Fibroblast of lung (primary cell): Measurements from ENCODE around the gene STARD13. TPM values are rescaled to one million over a fixed set of nuclear protein-coding genes. Genes with fewer than 3 reads are reported as not detected.

Experiments used
- DNase-seq, 2 donors: peaks; one replicate each; pipeline versions ENCODE4 v3.0.0 to v3.0.0-alpha.2; 2010; ENCODE audit warnings: low read depth in 2 of 2
- H2AFZ ChIP-seq: 2 replicates; pipeline ENCODE4 v1.5.1; 2012; ENCODE audit warnings: low read length, control low read depth, inconsistent platforms
- H3K27ac ChIP-seq: 2 replicates; pipeline ENCODE4 v1.5.1; 2011; ENCODE audit warnings: low read length, control low read depth; ENCODE audit not compliant: insufficient read depth
- H3K27me3 ChIP-seq: 2 replicates; pipeline ENCODE4 v1.5.1; 2011; ENCODE audit warnings: mild to moderate bottlenecking, low read length; ENCODE audit not compliant: control insufficient read depth, insufficient read depth
- H3K36me3 ChIP-seq: 2 replicates; pipeline ENCODE4 v1.5.1; 2011; ENCODE audit warnings: low read length; ENCODE audit not compliant: control insufficient read depth, insufficient read depth
- H3K4me1 ChIP-seq: 2 replicates; pipeline ENCODE4 v1.5.1; 2011; ENCODE audit warnings: low read length; ENCODE audit not compliant: control insufficient read depth, insufficient read depth; ENCODE audit errors: extremely low read depth
- H3K4me2 ChIP-seq: 2 replicates; pipeline ENCODE4 v1.5.1; 2011; ENCODE audit warnings: low read length, control low read depth; ENCODE audit not compliant: insufficient read depth; ENCODE audit errors: extremely low read depth
- H3K4me3 ChIP-seq, 4 experiments: fragments of 200-600 bp in 1 of 4; sonication (generic) in 1 of 4; replicated peaks in 1 of 4; 2 replicates each; pipeline ENCODE4 v1.5.1; 2011 to 2016; ENCODE audit warnings: low read length in 4 of 4, low read depth in 3 of 4, mild to moderate bottlenecking in 3 of 4, control low read depth in 2 of 4, inconsistent platforms in 1 of 4, mixed read lengths in 1 of 4; ENCODE audit not compliant: insufficient read depth in 1 of 4; ENCODE audit errors: control extremely low read depth in 1 of 4
- H3K79me2 ChIP-seq: 2 replicates; pipeline ENCODE4 v1.5.1; 2012; ENCODE audit warnings: mild to moderate bottlenecking, low read length, inconsistent platforms; ENCODE audit not compliant: control insufficient read depth, insufficient read depth
- H3K9ac ChIP-seq: 2 replicates; pipeline ENCODE4 v1.5.1; 2011; ENCODE audit warnings: mild to moderate bottlenecking, low read length, control low read depth; ENCODE audit not compliant: insufficient read depth
- H3K9me3 ChIP-seq: 2 replicates; pipeline ENCODE4 v1.5.1; 2012; ENCODE audit warnings: low read depth, low read length; ENCODE audit not compliant: control insufficient read depth, insufficient read depth
- H4K20me1 ChIP-seq: 2 replicates; pipeline ENCODE4 v1.5.1; 2011; ENCODE audit warnings: low read length; ENCODE audit not compliant: control insufficient read depth, insufficient read depth; ENCODE audit errors: extremely low read depth
- EZH2 ChIP-seq: IDR thresholded peaks from 2 replicates; pipeline ENCODE4 v1.5.1; 2012; ENCODE audit warnings: low read length, control low read depth, mild to moderate bottlenecking; ENCODE audit errors: missing control alignments
- polyA plus RNA-seq, 2 donors: library from polyadenylated mRNA; depleted of rRNA in 1 of 2; stranded (reverse) in 1 of 2; unstranded in 1 of 2; fragments of >200 nt; gene quantifications; 2 replicates each; pipeline ENCODE4 v1.2.1, GENCODE V29; 2011 to 2012; ENCODE audit warnings: missing spikeins in 1 of 2
- total RNA-seq: library from RNA; depleted of rRNA; stranded (reverse); fragments of >200 nt; gene quantifications from 2 replicates; pipeline ENCODE4 v1.2.1, GENCODE V29; 2014
- TF ChIP-seq, protein P1 (sequence below), 2 donors: IDR thresholded peaks in 1 of 2; conservative IDR thresholded peaks in 1 of 2; 1 replicate in 1 of 2; 2 replicates in 1 of 2; pipeline ENCODE4 v1.5.1; 2011 to 2012; ENCODE audit warnings: low read length in 2 of 2, control low read depth in 1 of 2, inconsistent platforms in 1 of 2, low read depth in 1 of 2, mild to moderate bottlenecking in 1 of 2

Gene STARD13
- total and polyA plus RNA-seq, 2 donors (not counting 1 experiment from before 2014, with no cell fraction given) = 25.2 to 44.6 TPM

DNA sequence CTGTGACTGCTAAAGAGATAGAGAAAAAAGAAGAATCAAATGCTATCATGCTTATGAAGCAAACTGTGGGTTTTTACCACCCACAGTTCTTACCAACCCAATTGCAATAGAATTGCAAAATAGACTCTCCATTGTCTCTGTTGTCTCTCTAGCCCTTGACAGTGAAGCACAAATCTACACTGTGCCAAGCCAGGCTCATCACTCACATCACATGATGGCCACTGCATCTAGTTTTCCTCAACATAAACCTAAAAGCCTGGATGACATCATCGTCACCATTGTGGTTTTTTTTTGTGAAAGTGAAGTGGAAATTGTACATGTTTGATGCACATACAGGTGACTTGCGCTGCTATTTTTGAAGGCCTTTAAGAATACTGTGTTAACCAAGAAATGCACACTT, 213.3 kb downstream of the STARD13 start:
- Histone ChIP-seq H3K27ac (no peak overlapping the region), H3K36me3 (no peaks in the 10 kb centered on the region), H3K79me2 (no peaks in the 10 kb centered on the region), H3K27me3 (no peaks in the 10 kb centered on the region), H3K4me1 (no peaks in the 10 kb centered on the region), H4K20me1 (no peaks in the 10 kb centered on the region), H3K4me2 (no peak overlapping the region), H2AFZ (no peak overlapping the region), H3K9ac (no peak overlapping the region), H3K9me3 (no peaks in the 10 kb centered on the region), H3K4me3 (no peak overlapping the region)
- TF ChIP-seq EZH2 = no peak
- TF ChIP-seq, protein P1, sequence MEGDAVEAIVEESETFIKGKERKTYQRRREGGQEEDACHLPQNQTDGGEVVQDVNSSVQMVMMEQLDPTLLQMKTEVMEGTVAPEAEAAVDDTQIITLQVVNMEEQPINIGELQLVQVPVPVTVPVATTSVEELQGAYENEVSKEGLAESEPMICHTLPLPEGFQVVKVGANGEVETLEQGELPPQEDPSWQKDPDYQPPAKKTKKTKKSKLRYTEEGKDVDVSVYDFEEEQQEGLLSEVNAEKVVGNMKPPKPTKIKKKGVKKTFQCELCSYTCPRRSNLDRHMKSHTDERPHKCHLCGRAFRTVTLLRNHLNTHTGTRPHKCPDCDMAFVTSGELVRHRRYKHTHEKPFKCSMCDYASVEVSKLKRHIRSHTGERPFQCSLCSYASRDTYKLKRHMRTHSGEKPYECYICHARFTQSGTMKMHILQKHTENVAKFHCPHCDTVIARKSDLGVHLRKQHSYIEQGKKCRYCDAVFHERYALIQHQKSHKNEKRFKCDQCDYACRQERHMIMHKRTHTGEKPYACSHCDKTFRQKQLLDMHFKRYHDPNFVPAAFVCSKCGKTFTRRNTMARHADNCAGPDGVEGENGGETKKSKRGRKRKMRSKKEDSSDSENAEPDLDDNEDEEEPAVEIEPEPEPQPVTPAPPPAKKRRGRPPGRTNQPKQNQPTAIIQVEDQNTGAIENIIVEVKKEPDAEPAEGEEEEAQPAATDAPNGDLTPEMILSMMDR (conservative IDR thresholded peaks at IDR 0.05 in 1 of 2, IDR thresholded peaks at IDR 0.05 in 1 of 2; ENCODE audit: low read depth in 1 of 2, low read length in 2 of 2) = no peak
- no peak for DNase-seq

DNA sequence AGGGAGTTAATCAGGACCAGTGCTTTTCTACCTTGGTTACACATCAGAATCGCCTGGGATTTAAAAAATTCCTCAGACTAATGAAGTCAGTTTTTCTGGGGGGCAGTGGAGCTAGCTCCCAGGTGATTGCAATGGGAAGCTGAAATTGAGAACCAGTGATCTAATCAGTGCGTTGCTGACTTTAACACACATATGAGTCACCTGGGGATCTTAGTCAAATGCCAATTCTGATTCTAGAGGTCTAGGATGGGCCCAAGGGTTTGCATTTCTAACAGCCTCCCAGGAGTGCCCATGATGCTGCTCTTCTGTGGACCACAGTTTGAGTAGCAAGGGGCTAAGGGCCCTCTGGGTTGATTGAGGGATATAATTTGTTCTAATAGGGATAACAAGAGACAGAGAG, 214.8 kb downstream of the STARD13 start:
- H3K4me2 ChIP-seq = no peak overlapping the region
- no peak overlapping the region for H3K27ac ChIP-seq
- no peaks in the 10 kb centered on the region for H3K9me3 ChIP-seq
- TF ChIP-seq, protein P1 (conservative IDR thresholded peaks at IDR 0.05 in 1 of 2, IDR thresholded peaks at IDR 0.05 in 1 of 2; ENCODE audit: low read depth in 1 of 2, low read length in 2 of 2) = no peak
- TF ChIP-seq EZH2 = no peak
- H3K9ac ChIP-seq = no peak overlapping the region
- no peaks in the 10 kb centered on the region for H3K36me3 ChIP-seq
- H4K20me1 ChIP-seq = no peaks in the 10 kb centered on the region
- no peaks in the 10 kb centered on the region for H3K4me1 ChIP-seq
- H3K27me3 ChIP-seq = no peaks in the 10 kb centered on the region
- no peak overlapping the region for H2AFZ ChIP-seq
- no peaks in the 10 kb centered on the region for H3K79me2 ChIP-seq
- H3K4me3 ChIP-seq = no peak overlapping the region
- peak in 1 of 2 donors; percentile 28 for DNase-seq

DNA sequence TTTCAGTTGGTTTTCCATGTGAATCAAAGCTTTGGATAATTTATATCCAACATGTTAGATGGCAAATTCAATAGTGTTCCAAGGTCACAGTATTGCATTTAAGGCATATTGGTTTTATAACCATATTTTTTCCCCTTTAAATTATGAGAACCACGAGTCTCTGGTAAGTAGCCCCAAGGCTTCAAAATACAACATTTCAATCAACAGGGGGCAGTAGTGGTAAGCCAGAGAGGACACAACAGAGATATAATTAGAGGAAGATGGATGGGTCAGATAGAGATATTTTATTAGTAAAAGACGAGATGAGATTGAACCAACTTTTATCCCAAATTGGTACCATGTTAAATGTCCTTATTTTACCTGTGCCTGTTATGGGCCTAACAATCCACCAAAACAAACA, 216.2 kb downstream of the STARD13 start:
- no peaks in the 10 kb centered on the region for H3K27me3 ChIP-seq
- H3K4me1 ChIP-seq = no peaks in the 10 kb centered on the region
- no peaks in the 10 kb centered on the region for H4K20me1 ChIP-seq
- no peak overlapping the region for H2AFZ ChIP-seq
- no peak overlapping the region for H3K4me3 ChIP-seq
- no peak overlapping the region for H3K27ac ChIP-seq
- peak in 1 of 2 donors; percentile 28 for DNase-seq
- H3K4me2 ChIP-seq = no peak overlapping the region
- H3K79me2 ChIP-seq = no peaks in the 10 kb centered on the region
- no peaks in the 10 kb centered on the region for H3K9me3 ChIP-seq
- no peak overlapping the region for H3K9ac ChIP-seq
- TF ChIP-seq, protein P1 (conservative IDR thresholded peaks at IDR 0.05 in 1 of 2, IDR thresholded peaks at IDR 0.05 in 1 of 2; ENCODE audit: low read depth in 1 of 2, low read length in 2 of 2) = peak in 1 of 2 donors; percentile 34
- no peak for TF ChIP-seq EZH2
- no peaks in the 10 kb centered on the region for H3K36me3 ChIP-seq
